ENCODE results near the gene GLIS1. TPM values are rescaled to one million over a fixed set of nuclear protein-coding genes. Genes with fewer than 3 reads are reported as not detected.

The GLIS1 gene
- total RNA-seq, 1 experiment from 2014 or later, result 0.42 TPM

GRCh38 chr1:53636621-53637171, 102.3 kb downstream of the GLIS1 start:
- H3K27me3 ChIP-seq (ENCODE audit: control insufficient read depth, insufficient read depth, low read length), result peaks cover 1% of the 10 kb centered on the region; the same call in 1 of the 2 replicates
- DNase-seq, result peak; percentile 53
- H3K4me3 ChIP-seq (ENCODE audit: insufficient read depth, low read depth, low read length), result no peak overlapping the region
- no peaks in the 10 kb centered on the region for H3K36me3 ChIP-seq (replicated peaks; ENCODE audit: control insufficient read depth, insufficient read depth, low read length)

- H3K4me3 ChIP-seq (ENCODE audit: insufficient read depth, low read depth, low read length), result no peak overlapping the region
- H3K36me3 ChIP-seq (replicated peaks; ENCODE audit: control insufficient read depth, insufficient read depth, low read length), result no peaks in the 10 kb centered on the region
- DNase-seq, result peak; percentile 74
- 0 out of 2 replicates have a peak, but pooled peaks cover 1% of the 10 kb centered on the region for H3K27me3 ChIP-seq (ENCODE audit: control insufficient read depth, insufficient read depth, low read length)
Observed at GRCh38 chr1:53634571-53634979, 104.4 kb downstream of the GLIS1 start.

GRCh38 chr1:53633073-53633704, 105.8 kb downstream of the GLIS1 start:
- no peak for DNase-seq
- 0 out of 2 replicates have a peak, but pooled peaks cover 1% of the 10 kb centered on the region for H3K27me3 ChIP-seq (ENCODE audit: control insufficient read depth, insufficient read depth, low read length)
- H3K4me3 ChIP-seq (ENCODE audit: insufficient read depth, low read depth, low read length), result no peak overlapping the region
- no peaks in the 10 kb centered on the region for H3K36me3 ChIP-seq (replicated peaks; ENCODE audit: control insufficient read depth, insufficient read depth, low read length)

GRCh38 chr1:53631622-53632310, 107.2 kb downstream of the GLIS1 start:
- no peaks in the 10 kb centered on the region for H3K36me3 ChIP-seq (replicated peaks; ENCODE audit: control insufficient read depth, insufficient read depth, low read length)
- DNase-seq, result no peak
- H3K4me3 ChIP-seq (ENCODE audit: insufficient read depth, low read depth, low read length), result no peak overlapping the region
- H3K27me3 ChIP-seq (ENCODE audit: control insufficient read depth, insufficient read depth, low read length), result peaks cover 1% of the 10 kb centered on the region; the same call in 1 of the 2 replicates

- no peaks in the 10 kb centered on the region for H3K36me3 ChIP-seq (replicated peaks; ENCODE audit: control insufficient read depth, insufficient read depth, low read length)
- H3K4me3 ChIP-seq (ENCODE audit: insufficient read depth, low read depth, low read length), result no peak overlapping the region
- no peak for DNase-seq
- H3K27me3 ChIP-seq (ENCODE audit: control insufficient read depth, insufficient read depth, low read length), result no peaks in the 10 kb centered on the region; the same call in 1 of the 2 replicates
Observed at GRCh38 chr1:53629101-53629691, 109.8 kb downstream of the GLIS1 start.

- Histone ChIP-seq H3K27me3 (ENCODE audit: control insufficient read depth, insufficient read depth, low read length) (no peaks in the 10 kb centered on the region; the same call in 1 of the 2 replicates), H3K36me3 (replicated peaks; ENCODE audit: control insufficient read depth, insufficient read depth, low read length) (no peaks in the 10 kb centered on the region), H3K4me3 (ENCODE audit: insufficient read depth, low read depth, low read length) (no peak overlapping the region)
- no peak for DNase-seq
Observed at GRCh38 chr1:53628286-53628955, 110.5 kb downstream of the GLIS1 start.

- DNase-seq, result no peak
- Histone ChIP-seq H3K36me3 (replicated peaks; ENCODE audit: control insufficient read depth, insufficient read depth, low read length) (no peaks in the 10 kb centered on the region), H3K4me3 (ENCODE audit: insufficient read depth, low read depth, low read length) (no peak overlapping the region), H3K27me3 (ENCODE audit: control insufficient read depth, insufficient read depth, low read length) (no peaks in the 10 kb centered on the region; the same call in 1 of the 2 replicates)
Observed at GRCh38 chr1:53627666-53628065, 111.3 kb downstream of the GLIS1 start.

- Histone ChIP-seq H3K4me3 (ENCODE audit: insufficient read depth, low read depth, low read length) (no peak overlapping the region), H3K27me3 (ENCODE audit: control insufficient read depth, insufficient read depth, low read length) (no peaks in the 10 kb centered on the region; the same call in 1 of the 2 replicates), H3K36me3 (replicated peaks; ENCODE audit: control insufficient read depth, insufficient read depth, low read length) (no peaks in the 10 kb centered on the region)
- DNase-seq, result no peak
Observed at GRCh38 chr1:53627031-53627430, 111.9 kb downstream of the GLIS1 start.

GRCh38 chr1:53626616-53627015, 112.3 kb downstream of the GLIS1 start:
- no peaks in the 10 kb centered on the region; the same call in 1 of the 2 replicates for H3K27me3 ChIP-seq (ENCODE audit: control insufficient read depth, insufficient read depth, low read length)
- DNase-seq, result no peak
- H3K4me3 ChIP-seq (ENCODE audit: insufficient read depth, low read depth, low read length), result no peak overlapping the region
- H3K36me3 ChIP-seq (replicated peaks; ENCODE audit: control insufficient read depth, insufficient read depth, low read length), result no peaks in the 10 kb centered on the region

GRCh38 chr1:53625766-53626520, 113.0 kb downstream of the GLIS1 start:
- H3K27me3 ChIP-seq (ENCODE audit: control insufficient read depth, insufficient read depth, low read length), result no peaks in the 10 kb centered on the region; the same call in 1 of the 2 replicates
- H3K36me3 ChIP-seq (replicated peaks; ENCODE audit: control insufficient read depth, insufficient read depth, low read length), result no peaks in the 10 kb centered on the region
- DNase-seq, result no peak
- no peak overlapping the region for H3K4me3 ChIP-seq (ENCODE audit: insufficient read depth, low read depth, low read length)

GRCh38 chr1:53625049-53625448, 113.9 kb downstream of the GLIS1 start:
- Histone ChIP-seq H3K27me3 (ENCODE audit: control insufficient read depth, insufficient read depth, low read length) (no peaks in the 10 kb centered on the region; the same call in 1 of the 2 replicates), H3K36me3 (replicated peaks; ENCODE audit: control insufficient read depth, insufficient read depth, low read length) (no peaks in the 10 kb centered on the region), H3K4me3 (ENCODE audit: insufficient read depth, low read depth, low read length) (no peak overlapping the region)
- no peak for DNase-seq

GRCh38 chr1:53622531-53622930, 116.4 kb downstream of the GLIS1 start:
- Histone ChIP-seq H3K4me3 (ENCODE audit: insufficient read depth, low read depth, low read length) (no peak overlapping the region), H3K27me3 (ENCODE audit: control insufficient read depth, insufficient read depth, low read length) (no peaks in the 10 kb centered on the region; the same call in 1 of the 2 replicates), H3K36me3 (replicated peaks; ENCODE audit: control insufficient read depth, insufficient read depth, low read length) (no peaks in the 10 kb centered on the region)
- peak; percentile 62 for DNase-seq

GRCh38 chr1:53621144-53621543, 117.8 kb downstream of the GLIS1 start:
- Histone ChIP-seq H3K27me3 (ENCODE audit: control insufficient read depth, insufficient read depth, low read length) (no peaks in the 10 kb centered on the region; the same call in 1 of the 2 replicates), H3K4me3 (ENCODE audit: insufficient read depth, low read depth, low read length) (no peak overlapping the region), H3K36me3 (replicated peaks; ENCODE audit: control insufficient read depth, insufficient read depth, low read length) (no peaks in the 10 kb centered on the region)
- peak; percentile 11 for DNase-seq

All from H7 (cell line).